Bone marrow (tissue), 2 donors: ENCODE results near the gene MPHOSPH9.

Experiments
- DNase-seq, 2 donors: peaks; one replicate each; lab custom pipeline; 2025; lab: John Stamatoyannopoulos, UW

MPHOSPH9 gene

DNA sequence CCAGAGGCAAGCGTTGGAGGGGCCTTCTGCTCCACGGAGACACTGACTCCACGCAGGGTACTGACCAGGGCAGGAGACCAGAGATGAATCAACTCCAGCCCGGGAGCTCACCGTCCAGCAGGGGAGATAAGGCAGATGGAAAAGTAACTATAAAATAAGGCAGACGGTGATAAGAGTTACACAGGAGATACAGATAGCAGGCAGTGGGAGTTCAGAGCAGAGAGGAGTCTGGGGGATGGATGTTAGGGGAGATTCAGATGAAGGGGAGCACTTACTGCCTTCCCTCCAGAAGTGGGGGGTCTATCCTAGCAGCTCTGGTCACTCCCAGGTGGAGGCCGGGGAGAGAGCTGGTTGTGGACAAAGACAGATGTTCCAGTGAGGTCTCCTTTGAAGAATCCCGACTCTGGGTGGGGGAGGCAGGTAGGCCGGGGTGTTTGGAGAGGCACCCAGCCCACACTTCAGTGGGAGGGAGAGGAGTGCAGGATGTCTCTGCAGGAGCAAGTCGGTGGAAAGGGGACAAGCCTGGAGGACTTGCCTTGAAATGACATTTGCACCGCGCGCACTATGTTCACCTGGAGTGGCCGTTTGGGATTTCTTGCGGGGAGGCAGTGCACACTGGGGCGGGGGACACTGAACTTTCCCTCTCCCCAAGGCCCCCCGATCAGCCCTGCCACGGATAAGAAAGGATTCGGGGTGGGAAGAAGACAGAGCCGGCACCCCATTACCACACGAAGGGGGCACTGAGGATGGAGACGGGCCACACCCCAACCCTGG, 83.3 kb downstream of the MPHOSPH9 start:
- DNase-seq = no peak

DNA sequence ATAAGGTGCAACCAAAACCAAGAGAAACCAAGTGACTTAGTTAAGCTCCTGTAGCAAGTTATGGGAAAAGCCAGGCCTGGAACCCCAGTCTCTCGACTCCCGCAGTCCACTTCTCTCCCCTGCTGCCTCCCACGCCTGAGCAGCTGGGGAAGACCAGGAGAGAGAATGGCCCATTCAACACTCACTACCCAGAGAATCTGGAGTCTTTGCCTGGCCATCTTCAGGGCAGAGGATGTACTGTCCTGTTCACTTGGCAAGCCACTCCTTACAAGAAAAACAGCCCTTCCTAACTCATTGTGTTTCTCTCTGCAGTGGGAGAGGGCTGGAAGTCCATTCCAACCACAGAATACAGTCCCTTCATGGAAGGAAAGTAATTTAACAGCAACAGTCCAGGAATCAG, 83.9 kb downstream of the MPHOSPH9 start:
- no peak for DNase-seq

DNA sequence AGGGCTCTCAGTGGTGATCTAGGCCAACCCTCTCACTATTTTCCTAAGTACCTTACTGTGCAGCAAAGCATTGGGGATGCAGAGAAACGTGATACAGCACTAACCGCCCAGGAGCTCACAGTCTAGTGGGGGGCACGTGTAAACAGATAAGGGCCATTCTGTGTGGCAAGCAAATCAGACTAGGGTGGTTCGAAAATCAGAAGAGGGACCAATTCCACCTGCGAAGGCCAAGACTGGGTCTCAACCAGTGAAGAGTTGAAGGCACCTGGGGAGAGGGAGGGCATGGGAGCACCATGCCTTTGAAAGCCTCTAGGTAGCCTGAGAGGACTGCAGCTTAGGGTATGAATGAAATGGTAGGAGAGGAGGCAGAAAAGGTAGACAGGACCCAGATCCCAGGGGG, 84.3 kb downstream of the MPHOSPH9 start:
- DNase-seq = no peak

DNA sequence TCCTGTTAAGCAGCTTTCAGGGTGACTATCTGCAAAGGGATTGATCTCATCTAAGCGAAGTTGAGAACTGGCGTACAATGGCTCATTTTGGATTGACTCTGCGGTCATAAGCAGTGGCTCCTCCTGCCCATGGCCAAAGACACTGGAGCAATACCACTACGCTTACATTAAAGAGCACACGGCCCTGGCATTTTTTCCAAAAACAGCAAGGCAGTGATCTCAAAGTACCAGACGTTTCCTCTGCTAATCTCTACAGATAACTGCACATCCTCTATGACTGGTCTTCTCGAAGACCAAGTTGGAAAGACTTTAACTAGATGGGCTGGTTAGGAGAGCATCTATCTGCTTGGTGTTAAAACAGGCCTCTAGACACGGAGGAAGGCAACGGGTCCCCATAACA, 84.7 kb downstream of the MPHOSPH9 start:
- no peak for DNase-seq

DNA sequence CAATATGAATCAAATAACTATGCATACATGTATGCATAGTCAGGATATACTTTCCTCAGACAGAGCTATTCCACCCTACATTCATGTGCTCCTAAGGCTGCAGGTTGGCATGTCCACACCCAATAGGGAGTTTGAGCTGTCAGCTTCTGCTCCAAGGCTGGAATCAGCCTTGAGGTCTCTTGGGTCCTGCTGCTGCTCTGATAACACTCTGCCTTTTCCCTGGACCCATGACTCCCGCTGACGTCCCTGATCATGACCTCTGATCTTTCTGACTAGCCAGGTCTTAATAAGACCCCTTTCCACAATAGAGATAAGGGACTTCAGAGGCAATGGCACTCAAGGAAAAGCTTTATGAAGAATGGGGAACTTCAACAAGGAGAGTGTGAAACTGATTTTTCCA, 87.7 kb downstream of the MPHOSPH9 start:
- no peak for DNase-seq

DNA sequence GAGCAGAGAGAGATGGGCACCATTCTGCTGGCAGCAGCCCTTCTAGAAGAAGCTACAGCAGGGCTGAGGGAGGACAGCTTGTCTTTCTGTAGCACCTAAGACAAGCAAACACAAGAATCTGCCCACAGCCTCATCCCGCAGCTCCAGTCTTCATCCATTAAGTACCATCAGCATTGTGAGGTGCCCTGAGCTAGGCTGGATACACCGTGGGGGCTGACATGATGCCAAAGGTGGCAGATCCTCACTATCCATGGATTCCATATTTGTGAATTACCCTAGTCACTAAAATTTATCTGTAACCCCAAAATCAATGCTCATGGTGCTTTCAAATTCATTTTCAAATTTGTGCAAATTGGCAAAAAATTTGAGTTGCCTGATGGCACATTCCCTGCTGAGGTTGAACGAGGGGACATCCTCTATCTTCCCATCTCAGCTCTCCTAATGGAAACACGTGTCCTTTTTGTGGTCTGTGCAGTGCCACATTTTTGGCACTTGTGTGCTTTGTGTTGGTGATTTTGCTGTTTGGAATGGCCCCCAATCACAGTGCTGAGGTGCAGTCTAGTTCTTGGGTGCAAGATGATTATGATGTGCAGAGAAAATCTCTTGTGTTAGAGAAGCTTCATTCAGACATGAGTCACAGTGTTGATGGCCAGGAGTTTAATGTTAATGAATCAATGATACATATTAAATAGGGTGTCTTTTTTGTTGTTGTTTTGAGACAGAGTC, 89.0 kb downstream of the MPHOSPH9 start:
- DNase-seq = no peak

DNA sequence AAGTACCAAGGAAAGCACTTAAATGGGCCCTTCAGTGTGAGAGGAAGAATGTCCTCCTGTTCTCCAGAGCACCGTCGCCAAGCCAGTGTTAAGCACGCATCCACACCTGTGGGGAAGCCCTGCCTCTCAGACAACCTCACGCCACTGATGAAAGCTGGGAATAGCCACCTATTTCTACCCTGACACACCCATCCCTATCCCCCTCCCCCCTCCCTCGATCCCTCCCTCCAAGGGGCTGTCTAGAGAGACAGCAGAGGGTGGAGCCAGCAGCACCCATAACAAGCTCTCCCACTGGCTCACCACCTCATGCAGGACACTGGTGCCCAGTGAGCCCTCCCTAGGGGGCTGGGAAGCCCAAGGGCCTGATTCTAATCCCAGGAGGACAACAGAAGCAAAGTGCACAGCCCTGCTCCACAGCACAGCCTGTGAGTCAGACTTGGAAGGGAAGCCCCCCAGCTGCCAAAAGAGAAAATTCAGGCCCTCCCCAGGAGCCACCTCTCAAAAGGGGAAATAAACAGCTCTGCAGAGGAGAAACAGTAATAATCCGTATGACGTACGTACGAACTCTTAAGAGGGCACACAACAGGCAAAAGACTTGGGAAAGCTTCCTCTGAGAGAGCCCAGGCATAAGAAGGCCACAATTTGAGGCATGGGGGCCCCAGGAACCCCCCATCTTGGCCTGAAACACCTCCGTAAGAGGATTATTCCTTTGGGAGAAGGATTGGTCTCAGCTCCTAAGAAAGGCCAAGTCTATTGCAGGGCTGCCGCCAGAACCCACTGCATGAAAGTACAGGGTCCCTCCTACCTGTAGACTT, 89.8 kb downstream of the MPHOSPH9 start:
- peak in 1 of 2 donors; percentile 90 for DNase-seq

DNA sequence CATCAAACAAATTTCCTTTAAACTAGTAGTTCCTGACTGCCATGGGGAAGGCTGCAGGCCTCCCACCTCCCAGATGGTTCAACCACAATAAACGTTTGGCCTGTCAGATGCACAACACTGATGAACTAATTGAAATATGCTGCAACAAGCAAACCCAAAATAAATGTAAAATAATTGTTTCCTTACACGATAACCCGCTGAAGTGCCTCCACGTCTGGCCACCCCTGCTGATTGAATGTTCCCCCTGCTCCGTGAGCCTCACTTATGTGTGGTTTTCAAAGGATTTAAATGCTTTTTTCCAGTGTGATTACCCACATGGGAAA, 90.5 kb downstream of the MPHOSPH9 start:
- no peak for DNase-seq

DNA sequence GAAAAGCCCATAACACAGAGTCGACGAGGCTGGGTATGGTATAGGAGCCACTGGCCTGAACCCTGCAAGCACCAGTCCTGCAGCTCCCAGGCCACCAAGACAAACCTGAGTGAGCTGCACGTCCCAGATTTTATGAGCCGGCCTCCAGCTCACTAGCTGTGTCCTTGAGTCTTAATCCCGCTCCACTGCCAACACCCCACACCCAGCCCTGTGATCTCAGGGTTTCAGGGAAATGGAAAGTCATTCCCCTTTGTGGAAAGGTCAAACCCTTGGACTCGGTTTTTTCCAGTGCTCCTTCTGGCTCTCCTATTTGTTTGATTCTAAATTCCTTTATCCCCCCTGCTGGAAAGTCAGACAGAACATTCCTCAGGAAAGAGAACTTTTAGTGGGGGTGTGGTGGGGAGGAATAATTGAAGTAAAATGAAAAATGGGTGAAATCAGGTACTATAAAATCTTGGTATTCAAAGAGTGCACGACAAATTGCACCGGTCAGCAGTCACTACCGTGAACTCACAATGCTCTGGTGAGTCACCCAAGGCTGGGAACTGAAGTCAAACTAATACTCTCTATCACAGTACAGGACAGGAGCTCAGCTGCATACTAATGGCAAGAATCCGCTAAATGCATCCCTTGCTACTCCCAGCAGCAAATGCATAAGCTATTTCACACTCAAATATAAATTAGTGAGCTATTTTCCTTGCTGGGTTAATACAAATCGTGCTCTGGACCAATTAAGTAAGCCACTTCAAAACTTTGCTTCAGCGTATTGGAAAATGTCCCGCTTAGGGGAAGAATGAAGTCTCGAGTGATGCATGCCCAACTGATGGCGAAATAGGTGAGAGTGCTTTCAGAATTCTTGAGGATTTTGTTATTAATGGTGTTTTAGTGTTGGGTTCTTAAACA, 91.1 kb downstream of the MPHOSPH9 start:
- no peak for DNase-seq

DNA sequence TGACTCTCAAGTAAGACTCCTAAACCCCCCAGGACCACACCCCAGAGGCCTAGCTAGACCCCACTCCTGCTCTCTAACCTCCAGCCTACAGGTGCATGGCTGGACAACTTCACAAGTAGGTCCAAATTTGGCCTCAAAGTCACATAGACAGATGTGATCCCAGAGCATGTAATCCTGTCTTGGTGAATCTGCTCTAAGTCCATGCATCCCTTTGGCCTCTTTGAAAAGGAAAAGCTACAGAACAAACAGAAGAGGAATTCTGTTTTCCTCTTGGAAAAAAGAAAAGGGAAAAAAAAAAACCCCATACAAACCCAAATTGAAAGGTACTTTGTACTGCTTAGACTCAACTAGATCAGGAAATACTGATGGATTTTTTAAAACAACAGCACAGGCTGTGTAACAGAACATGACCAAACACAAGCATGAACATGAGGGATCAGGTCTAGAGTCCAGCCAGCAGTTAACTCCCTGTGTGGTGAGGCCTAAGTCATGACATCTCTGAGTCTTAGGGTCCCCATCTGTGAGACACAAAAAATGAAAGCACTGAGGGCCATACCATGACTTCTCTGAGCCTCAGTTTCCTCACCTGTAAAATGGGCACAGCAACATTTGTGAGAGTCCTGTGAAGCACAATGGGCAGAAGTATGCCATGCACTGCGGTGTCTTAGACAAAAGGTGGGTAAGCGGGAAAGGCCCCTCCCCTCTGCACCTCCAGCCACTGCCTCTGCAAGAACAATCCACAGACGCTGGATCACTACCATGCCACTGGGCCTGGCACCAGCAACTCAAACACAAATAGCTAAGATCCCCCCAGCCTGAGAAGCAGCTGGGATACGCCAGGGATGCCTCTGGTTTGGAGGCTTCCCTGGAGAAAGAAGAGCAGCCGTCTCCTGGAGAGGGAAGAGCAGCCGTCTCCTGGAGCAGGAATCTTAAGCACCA, 92.0 kb downstream of the MPHOSPH9 start:
- no peak for DNase-seq

DNA sequence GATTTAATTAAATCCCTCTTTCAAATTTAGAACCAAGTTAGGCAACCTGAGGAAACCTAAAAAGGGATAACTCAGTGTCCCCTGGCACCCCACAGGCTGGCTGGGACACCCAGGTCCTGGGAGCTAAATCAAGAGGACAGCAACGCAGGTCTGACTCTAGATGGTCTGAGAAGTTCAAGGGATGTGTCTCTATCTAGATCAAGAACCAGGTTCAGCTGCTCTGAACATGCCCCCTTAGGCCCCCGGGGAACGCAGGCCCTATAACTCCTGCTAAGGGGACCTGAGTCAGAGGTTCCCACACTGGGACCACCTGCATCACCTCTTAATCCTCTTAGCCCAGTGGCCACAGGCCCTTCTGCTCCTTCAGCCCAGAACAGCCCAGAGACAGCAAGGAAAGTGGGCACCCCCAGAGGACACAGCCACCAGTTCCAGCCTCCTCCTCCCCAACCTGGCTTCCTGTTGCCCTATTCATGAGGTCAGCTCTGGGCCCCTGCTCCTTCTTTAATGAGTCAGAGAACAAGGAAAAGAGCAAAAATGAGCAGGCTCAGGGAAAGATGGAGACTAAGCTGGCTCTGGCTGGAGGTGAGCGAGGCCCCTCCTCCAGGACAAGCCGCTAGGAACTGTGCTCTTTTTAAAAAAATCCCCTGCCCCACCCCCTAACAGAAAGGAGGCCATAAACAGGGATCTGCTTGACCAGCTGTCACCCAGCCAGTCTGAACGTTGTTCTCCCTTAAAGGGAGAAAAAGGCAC, 92.8 kb downstream of the MPHOSPH9 start:
- no peak for DNase-seq

DNA sequence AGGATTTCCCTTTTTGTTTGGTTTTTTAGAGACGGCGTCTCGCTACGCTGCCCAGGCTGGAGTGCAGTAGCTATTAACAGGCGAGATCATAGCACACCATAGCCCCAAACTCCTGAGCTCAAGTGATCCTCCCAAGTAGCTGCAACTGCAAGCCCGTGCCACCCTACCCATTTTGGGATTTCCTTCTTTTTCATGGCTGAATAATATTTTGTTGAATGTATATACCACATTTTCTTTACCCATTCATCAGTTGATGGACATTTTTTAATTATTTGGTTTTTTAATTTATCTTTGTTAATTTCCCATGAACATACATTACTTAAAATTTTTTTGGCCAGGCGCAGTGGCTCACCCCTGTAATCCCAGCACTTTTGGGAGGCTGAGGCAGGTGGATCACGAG, 97.3 kb downstream of the MPHOSPH9 start:
- DNase-seq = no peak

DNA sequence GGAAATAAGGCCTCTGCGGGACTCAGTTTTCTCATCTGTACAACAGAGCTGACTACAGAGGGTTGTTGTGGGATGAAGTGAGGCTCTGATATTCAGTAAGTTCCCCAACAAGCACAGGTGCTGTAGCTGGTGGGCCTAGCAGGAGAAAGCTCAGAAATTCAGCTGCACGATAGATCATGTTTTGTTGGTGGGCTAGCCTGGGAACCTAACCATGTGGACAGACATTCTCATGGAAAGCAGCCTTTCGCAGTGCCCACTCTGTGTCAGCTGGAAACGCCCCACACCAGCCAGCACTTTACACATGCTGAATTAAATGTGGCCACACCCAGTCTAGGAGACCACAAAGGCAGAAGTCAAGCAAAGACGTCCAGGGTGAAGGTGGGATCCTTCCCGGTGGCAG, 98.1 kb downstream of the MPHOSPH9 start:
- DNase-seq = no peak

DNA sequence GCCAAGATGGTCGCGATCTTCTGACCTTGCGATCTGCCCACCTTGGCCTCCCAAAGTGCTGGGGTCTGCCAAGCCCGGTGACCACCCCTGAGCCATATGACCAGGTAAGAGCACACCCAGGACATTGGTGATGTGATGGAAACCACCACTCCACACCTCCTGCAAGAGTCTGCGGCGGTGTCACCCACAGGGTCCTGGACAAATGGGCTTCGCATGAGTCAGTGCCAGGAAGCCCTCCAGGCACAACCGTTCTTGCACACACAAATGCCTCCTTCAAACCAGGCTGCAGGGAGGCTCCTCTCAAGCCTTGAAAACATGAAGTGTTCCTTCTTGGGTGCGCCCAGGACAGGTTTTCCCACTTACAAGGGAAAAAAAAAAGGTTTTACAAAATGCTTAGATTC, 98.7 kb downstream of the MPHOSPH9 start:
- DNase-seq = no peak

DNA sequence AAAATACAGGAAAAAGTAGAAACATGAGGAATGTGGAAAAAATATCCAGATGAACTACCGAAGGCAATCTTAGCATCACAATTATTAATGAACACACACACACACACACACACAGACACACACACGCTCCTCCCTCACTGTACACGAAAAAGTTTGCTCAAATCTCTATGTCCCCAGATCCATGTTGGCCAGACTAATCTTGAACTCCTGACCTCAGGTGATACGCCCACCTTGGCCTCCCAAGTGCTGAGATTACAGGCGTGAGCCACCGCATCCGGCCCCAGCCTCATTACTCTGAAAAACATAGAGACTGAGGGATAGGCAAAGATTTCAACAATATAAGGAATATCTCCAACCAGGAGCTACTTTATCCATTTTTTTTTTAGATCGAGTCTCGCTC, 99.2 kb downstream of the MPHOSPH9 start:
- no peak for DNase-seq

DNA sequence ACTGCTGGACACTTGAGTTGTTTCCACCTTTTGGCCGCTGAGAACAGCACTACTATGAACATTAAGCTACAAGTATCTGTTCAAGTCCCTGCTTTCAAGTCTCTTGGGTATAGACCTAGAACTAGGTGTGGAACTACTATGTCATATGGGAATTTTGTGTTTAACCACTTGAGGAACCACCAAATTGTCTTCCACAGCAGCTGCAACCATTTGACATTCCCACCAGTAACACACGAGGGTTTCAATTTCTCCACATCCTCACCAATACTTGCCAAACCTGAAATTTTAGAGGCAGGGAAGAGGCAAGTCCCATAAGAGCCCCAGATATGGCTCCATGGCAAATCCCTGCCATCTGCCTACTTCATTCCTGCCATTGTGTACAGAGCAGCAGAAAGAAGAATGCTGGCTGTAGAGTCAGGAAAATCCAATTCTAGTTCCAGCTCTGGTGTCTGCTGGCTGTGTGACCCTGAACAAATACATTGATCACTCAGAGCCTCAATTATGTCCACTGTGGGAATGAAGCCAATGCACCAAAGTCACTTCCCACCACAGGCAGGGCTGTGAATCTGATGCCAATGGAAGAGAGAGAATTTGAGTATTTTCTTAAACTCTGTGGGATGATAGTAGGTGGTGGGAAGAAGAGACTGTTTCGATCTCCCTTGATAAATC, 99.9 kb downstream of the MPHOSPH9 start:
- DNase-seq = no peak

DNA sequence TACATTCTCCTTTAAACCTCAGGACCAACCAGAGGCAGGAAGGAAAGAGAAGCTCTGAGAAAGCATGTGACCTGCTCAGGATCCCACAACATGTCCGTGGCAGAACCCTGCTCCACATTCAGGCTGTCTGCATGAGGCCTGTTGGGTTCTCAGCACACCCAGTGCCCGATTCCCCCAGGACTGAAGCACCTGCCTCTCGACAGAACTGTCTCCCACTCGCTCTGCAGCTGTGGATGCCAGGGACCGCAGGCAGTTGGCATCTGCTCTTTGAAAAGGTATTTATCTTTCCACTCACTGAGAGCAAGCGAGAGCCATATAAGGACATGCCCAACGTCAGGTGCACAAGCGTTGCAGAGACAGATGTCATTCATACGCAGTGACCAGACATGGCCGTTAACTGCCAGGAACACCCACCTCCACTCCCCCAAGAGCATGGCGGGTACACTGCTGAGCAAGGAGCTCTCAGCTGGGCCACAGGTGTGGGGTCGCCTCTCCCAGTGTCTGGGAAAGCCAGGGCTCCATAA, 101.0 kb downstream of the MPHOSPH9 start:
- no peak for DNase-seq

DNA sequence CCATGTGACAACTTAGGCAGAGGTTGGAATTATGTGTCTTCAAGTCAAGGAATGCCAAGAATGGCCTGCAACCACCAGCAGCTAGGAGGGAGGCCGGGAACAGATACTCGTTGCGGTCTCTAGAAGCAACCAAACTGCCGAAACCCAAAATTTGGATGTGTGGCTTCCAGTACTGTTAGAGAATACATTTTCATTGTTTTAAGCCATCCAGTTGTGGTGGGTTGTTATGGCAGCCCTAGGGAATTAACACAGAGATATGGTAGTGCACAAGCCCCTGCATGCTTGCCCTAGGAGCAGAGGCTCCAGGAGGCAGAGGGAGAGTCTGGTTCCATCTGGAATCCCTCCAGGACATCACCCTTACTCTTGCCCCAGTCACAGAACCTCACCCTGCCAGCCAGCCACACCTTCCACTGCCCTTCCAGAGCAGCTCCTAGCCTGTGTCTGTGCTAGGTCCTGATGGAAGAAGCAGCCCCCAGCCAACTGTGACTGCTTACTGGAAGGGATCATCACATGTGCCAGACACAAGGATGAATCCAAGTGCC, 101.6 kb downstream of the MPHOSPH9 start:
- no peak for DNase-seq

DNA sequence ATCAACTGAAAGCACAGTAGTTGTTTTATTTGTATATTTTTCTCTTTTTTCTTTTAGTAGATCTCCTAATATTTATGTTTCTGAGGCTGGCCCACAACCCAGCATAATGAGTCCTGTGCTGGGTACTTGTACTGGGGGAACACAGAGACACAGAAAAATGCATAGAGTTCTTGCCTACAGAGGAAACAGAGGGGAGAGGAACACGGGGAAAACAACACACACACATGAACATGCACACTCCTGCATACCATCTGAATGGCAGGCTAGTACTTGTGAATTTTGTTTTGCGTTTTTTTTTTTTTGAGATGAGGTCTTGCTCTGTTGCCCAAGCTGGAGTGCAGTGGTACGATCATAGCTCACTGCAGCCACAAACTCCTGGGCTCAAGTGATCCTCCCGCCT, 103.3 kb downstream of the MPHOSPH9 start:
- no peak for DNase-seq
